Right cardiac atrium (tissue), 5 donors: ENCODE data around the gene MTREX. TPM values are rescaled to one million over a fixed set of nuclear protein-coding genes. Genes with fewer than 3 reads are reported as not detected.

Experiments used
- ATAC-seq, 2 donors: fragments of 200-7000 bp; cut with Tn5 transposase; one replicate each; pipeline versions ENCODE4 v1.8.0 to v1.9.1; 2020; ENCODE audit warnings: moderate library complexity in 2 of 2, mild to moderate bottlenecking in 1 of 2
- DNase-seq, 3 donors: peaks; one replicate each; pipeline ENCODE4 v3.0.0-alpha.2; 2020
- H3K27ac ChIP-seq: one replicate; pipeline ENCODE4 v1.5.1; 2013; ENCODE audit warnings: mild to moderate bottlenecking, low read length, control low read depth, moderate library complexity
- H3K27me3 ChIP-seq: one replicate; pipeline ENCODE4 v1.6.1; 2013; ENCODE audit not compliant: control insufficient read depth, insufficient read depth
- H3K4me1 ChIP-seq: one replicate; pipeline ENCODE4 v1.6.1; 2013; ENCODE audit warnings: low read length; ENCODE audit not compliant: control insufficient read depth, insufficient read depth
- H3K4me3 ChIP-seq: one replicate; pipeline ENCODE4 v1.5.1; 2013; ENCODE audit warnings: low read length, control low read depth
- H3K9me3 ChIP-seq: one replicate; pipeline ENCODE4 v1.6.1; 2013; ENCODE audit warnings: low read length; ENCODE audit not compliant: control insufficient read depth
- WGBS: extraction: QIAGEN DNeasy Blood & Tissue Kit; methylation state at CpG from one replicate; pipeline ENCODE4 v1.1.7; 2013; 5-methylcytosine and 5-hydroxymethylcytosine counted together
- intact Hi-C, 4 donors: fragments of 100-400 bp; cut with DNase I; formaldehyde crosslinking; loops; one replicate each; pipeline versions ENCODE4 v1.11.0 to v1.14.0; 2022 to 2023
- polyA plus RNA-seq: library from polyadenylated mRNA; stranded (reverse); fragments of 200-250 nt; gene quantifications from one replicate; pipeline ENCODE4 v1.2.3, GENCODE V29; 2013
- total RNA-seq, 4 donors: library from RNA; stranded (reverse); fragmentation: NEBNext Ultra II Directional; extraction: Animal tissue kit (Norgen Biotek cat#: 25700); gene quantifications; one replicate each; pipeline ENCODE4 v1.2.1, GENCODE V29; 2021
- donor health status: healthy with polysubstance abuse.
- donor health status: DM: no; HTN: yes; CAD: no.
- donor health status: DM: no; HTN: no; CAD: no.
- donor health status: DM: no; HTN: yes; CAD: no; lungs with severe emphysema.
- donor health status: DM: yes; HTN: yes; CAD: no.

MTREX gene
- total and polyA plus RNA-seq, 5 donors = 22.2 to 65.6 (median 62.5) TPM

GRCh38 chr5:55384072-55384471, 76.3 kb downstream of the MTREX start:
- H3K27me3 ChIP-seq = no peaks in the 10 kb centered on the region
- intact Hi-C loops = no loop called here
- DNase-seq (no peak), ATAC-seq (no peak)
- H3K4me3 ChIP-seq = no peak overlapping the region
- H3K27ac ChIP-seq = no peak overlapping the region
- H3K9me3 ChIP-seq = no peaks in the 10 kb centered on the region
- no peaks in the 10 kb centered on the region for H3K4me1 ChIP-seq
- WGBS = 95% methylated on average over 2 of the region's 2 CpGs

DNA sequence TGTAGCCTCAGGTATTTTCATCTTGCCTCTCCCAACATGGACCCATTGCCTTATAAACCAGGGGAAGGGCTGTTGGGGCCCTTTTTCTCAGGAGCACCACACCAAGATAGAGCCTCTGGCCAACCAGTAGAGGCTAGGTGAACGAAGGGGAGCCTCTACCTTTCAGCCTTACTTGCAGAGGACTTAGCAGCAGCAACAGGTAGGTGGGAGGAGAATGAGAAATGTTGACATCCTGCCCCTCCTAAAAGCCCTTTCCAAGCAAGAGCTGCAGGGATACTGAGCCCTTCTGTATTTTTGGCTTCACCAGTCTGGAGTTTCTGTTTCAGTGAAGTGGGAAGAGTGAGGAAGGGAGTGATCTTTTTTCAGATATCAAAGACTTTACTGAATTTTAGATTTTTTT, 77.4 kb downstream of the MTREX start:
- ATAC-seq (no peak), DNase-seq (no peak)
- H3K4me1 ChIP-seq = peaks cover 3% of the 10 kb centered on the region
- intact Hi-C loops = no loop called here
- 100% methylated on average over 1 of the region's 1 CpG for WGBS
- H3K27ac ChIP-seq = no peak overlapping the region
- H3K27me3 ChIP-seq = no peaks in the 10 kb centered on the region
- no peaks in the 10 kb centered on the region for H3K9me3 ChIP-seq
- H3K4me3 ChIP-seq = no peak overlapping the region

GRCh38 chr5:55385846-55386245, 78.1 kb downstream of the MTREX start:
- intact Hi-C loops = no loop called here

DNA sequence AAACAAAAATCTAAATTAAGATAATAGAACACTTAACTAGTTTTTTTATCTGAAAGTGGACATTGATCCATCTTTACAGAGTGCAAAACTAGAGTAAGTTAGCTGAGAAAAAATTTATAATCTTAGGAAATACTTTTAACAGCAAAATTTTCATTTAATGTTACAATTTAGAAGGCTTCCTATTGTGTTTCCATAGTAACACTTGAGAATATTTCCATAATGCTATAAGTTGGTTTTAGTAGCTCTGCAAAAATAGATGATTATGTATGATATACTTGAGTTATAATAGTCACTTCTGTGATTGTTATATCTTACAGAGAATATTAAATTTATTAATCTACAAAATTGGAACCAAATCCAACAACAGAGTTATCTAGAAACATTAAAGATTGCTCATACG, 78.6 kb downstream of the MTREX start:
- 64% methylated on average over 1 of the region's 1 CpG for WGBS
- ATAC-seq (no peak), DNase-seq (no peak)
- no peak overlapping the region for H3K27ac ChIP-seq
- intact Hi-C loops = no loop called here
- no peak overlapping the region for H3K4me3 ChIP-seq
- H3K9me3 ChIP-seq = no peaks in the 10 kb centered on the region
- H3K4me1 ChIP-seq = peaks cover 6% of the 10 kb centered on the region
- H3K27me3 ChIP-seq = no peaks in the 10 kb centered on the region

More at GRCh38 chr5:55385846-55386245, 78.1 kb downstream of the MTREX start:
- 68% methylated on average over 3 of the region's 3 CpGs for WGBS
- no peak for ATAC-seq
- Histone ChIP-seq H3K27me3 (no peaks in the 10 kb centered on the region), H3K9me3 (no peaks in the 10 kb centered on the region), H3K4me1 (peaks cover 6% of the 10 kb centered on the region), H3K4me3 (no peak overlapping the region), H3K27ac (no peak overlapping the region)
- DNase-seq = no peak

DNA sequence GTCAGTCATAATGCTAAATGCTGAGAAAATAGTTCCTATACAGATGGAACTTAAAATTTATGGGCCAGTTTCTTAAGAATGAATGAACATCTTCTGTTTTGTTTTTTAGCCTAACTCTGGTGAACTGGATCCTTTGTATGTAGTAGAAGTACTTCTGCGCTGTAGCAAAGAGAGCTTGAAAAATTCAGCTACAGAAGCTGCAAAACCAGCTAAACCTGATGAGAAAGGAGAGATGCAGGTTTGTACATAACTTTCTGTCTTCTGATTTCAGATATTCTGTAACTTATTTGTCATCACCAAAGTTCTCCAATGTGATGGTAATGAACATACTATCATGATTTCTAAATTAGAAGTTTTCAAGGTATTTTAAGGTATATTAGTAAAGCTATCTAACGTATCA, 80.1 kb downstream of the MTREX start:
- H3K9me3 ChIP-seq = no peaks in the 10 kb centered on the region
- H3K27me3 ChIP-seq = no peaks in the 10 kb centered on the region
- peaks cover 6% of the 10 kb centered on the region for H3K4me1 ChIP-seq
- intact Hi-C loops = no loop called here
- H3K27ac ChIP-seq = no peak overlapping the region
- no peak overlapping the region for H3K4me3 ChIP-seq
- ATAC-seq = no peak
- WGBS = 95% methylated on average over 2 of the region's 2 CpGs
- no peak for DNase-seq

- no peak overlapping the region for H3K27ac ChIP-seq
- H3K9me3 ChIP-seq = no peaks in the 10 kb centered on the region
- peaks cover 6% of the 10 kb centered on the region for H3K4me1 ChIP-seq
- no peak for ATAC-seq
- H3K4me3 ChIP-seq = no peak overlapping the region
- DNase-seq = no peak
- intact Hi-C loops = no loop called here
- 98% methylated on average over 2 of the region's 2 CpGs for whole genome bisulfite sequencing
- H3K27me3 ChIP-seq = no peaks in the 10 kb centered on the region
Measured at GRCh38 chr5:55391707-55392106, 83.9 kb downstream of the MTREX start.

DNA sequence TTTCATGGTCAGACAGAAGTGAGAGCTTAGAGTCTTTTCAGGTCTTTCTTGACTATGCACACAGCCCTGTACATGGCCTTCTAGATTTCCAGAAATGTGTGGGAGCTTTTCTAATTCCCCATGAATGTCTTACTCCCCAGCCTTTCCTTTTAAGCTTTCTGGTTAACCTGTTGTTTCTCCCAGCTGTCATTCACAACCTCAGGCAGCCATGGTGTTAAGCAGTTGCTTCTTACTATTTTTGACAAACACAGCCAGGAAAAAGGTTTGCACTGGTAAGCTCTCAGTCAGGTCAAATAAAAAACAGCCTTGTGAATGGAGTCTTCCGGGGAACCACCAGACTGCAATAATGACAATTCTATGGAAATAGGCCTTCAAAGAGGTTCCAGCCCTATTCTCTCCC, 84.9 kb downstream of the MTREX start:
- no peak overlapping the region for H3K27ac ChIP-seq
- no peaks in the 10 kb centered on the region for H3K9me3 ChIP-seq
- H3K4me3 ChIP-seq = no peak overlapping the region
- no peaks in the 10 kb centered on the region for H3K27me3 ChIP-seq
- intact Hi-C loops = no loop called here
- WGBS = 98% methylated on average over 1 of the region's 1 CpG
- DNase-seq = no peak
- no peak for ATAC-seq
- H3K4me1 ChIP-seq = peaks cover 6% of the 10 kb centered on the region

DNA sequence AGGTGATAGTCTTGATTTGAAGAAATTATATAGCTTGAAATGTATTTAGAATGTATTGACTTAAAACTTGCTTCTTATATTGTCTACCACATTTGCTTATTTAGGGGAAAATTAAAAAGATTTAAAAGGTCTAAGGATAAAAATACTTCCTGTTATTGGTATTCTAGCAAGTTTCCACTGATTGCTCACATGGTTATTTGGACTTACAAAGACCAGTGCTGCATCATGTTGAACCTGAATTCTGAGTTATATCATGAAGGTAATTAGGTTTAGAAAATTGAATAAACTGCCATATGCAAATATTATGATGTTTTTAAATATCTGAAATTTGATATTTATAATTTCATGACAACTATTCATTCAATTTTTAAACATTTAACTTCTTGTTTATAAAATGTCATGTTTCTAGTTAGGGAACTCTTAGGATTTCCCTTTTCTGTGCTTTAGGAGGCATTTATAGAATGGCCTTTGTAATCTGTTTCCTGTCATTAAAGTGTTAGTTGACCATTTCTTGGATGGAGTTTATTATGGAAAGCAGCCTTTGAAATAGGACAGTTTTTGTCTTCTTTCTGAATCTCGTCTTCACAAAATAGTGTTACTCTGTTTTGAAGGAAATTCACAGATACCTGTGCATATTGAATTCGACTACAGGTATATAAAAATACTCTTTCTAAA, 85.8 kb downstream of the MTREX start:
- DNase-seq (no peak), ATAC-seq (no peak)
- H3K4me3 ChIP-seq = no peak overlapping the region
- no peaks in the 10 kb centered on the region for H3K9me3 ChIP-seq
- H3K27me3 ChIP-seq = no peaks in the 10 kb centered on the region
- H3K27ac ChIP-seq = no peak overlapping the region
- intact Hi-C loops = no loop called here
- 34% methylated on average over 2 of the region's 2 CpGs for WGBS
- peaks cover 6% of the 10 kb centered on the region for H3K4me1 ChIP-seq

- no peak overlapping the region for H3K4me3 ChIP-seq
- no peak overlapping the region for H3K27ac ChIP-seq
- no peaks in the 10 kb centered on the region for H3K4me1 ChIP-seq
- H3K9me3 ChIP-seq = no peaks in the 10 kb centered on the region
- H3K27me3 ChIP-seq = no peaks in the 10 kb centered on the region
- 48% methylated on average over 2 of the region's 2 CpGs for WGBS
- no peak for ATAC-seq
- intact Hi-C loops = loop anchor here in 1 of 4 donors (5.0 to 10.0 kb wide), 2 partner anchors 57 to 290 kb away; no protein-coding TSS in a partner anchor
- DNase-seq = no peak
Measured at GRCh38 chr5:55402199-55402598, 94.4 kb downstream of the MTREX start.

DNA sequence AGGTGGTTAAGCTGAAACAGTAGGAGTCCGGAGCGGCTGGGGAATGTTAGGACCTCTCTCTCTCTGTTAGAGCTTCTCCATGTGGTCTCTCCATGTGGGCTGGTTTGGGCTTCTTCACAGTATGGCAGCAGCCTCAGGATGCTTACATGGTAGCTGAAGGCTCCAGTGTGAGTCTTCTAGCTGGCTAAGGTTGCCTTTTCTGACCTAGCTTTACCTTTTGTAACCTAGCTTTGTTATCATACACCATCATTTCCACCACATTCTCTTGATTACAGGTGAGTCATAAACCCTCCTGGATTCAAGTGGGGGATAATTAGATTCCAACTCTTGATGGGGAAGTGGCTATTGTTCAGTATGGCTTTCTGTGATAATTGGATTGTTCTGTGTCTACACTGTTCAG, 98.5 kb downstream of the MTREX start:
- H3K9me3 ChIP-seq = no peaks in the 10 kb centered on the region
- H3K27ac ChIP-seq = no peak overlapping the region
- 88% methylated on average over 2 of the region's 2 CpGs for WGBS
- ATAC-seq = peak in 1 of 2 donors; percentile 23
- no peaks in the 10 kb centered on the region for H3K27me3 ChIP-seq
- DNase-seq = no peak
- no peak overlapping the region for H3K4me3 ChIP-seq
- H3K4me1 ChIP-seq = peaks cover 2% of the 10 kb centered on the region
- intact Hi-C loops = loop anchor here (5.0 to 10.0 kb wide), 2 partner anchors 61 to 286 kb away; no protein-coding TSS in a partner anchor

DNA sequence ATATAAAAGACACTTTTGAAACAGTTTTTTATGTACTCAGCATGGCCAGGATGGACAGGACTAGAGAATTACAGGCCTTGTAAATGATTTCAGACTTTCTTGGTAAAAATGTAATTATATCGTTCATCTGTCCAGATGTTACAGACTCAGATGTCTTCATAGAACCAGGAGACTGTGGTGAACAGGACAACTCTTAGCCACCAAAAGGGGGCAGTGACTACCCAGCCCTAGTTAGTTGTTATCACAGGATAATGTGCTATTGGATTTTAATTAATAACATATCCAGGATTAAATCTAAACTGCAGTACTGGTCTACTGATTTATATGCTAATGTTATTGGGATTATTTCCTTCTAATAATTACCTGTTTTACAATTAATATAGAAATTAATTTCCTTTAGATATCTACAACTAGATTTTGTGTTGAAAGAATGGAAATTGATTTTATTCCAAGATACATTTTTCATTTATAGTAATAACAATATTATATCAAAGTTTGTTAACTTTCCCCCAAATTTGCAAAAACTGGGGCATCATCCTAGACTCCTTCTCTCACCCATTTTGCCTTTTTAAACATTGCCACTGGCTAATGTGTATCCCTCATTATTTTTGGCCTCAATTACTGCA, 99.4 kb downstream of the MTREX start:
- Histone ChIP-seq H3K27me3 (no peaks in the 10 kb centered on the region), H3K4me3 (no peak overlapping the region), H3K27ac (no peak overlapping the region), H3K9me3 (no peaks in the 10 kb centered on the region), H3K4me1 (peaks cover 2% of the 10 kb centered on the region)
- 28% methylated on average over 1 of the region's 1 CpG for WGBS
- no peak for DNase-seq
- ATAC-seq = peak; percentile 80 to 82
- intact Hi-C loops = loop anchor here (5.0 to 10.0 kb wide), 2 partner anchors 62 to 285 kb away; no protein-coding TSS in a partner anchor
